ENCODE measurements around the gene ARMC7.

DNA sequence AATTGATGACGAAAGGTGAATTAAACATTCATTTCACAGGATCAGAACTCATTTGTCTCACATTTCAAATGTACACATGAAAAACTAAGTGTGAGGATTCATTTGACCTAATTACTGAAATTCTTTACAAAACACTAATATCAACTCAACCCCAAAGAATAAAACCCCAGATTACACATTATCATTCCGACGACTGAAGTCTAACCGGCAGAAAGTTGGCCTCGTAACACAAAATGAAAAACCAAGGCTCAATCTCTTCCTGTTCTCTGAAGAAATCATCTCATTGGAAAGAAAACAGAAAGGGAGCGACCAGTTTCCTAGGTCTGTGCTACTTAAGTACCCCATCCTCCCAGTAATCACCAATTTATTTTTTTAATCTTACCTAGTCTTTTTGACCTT is 42.8 kb downstream of the ARMC7 start:
- no peak for TF ChIP-seq EZH2 (IDR thresholded peaks at IDR 0.05)
- TF ChIP-seq EGR1 (IDR thresholded peaks at IDR 0.05; ENCODE audit: low read depth): no peak
- TF ChIP-seq CEBPB (IDR thresholded peaks at IDR 0.05; ENCODE audit: low read depth): no peak
- TF ChIP-seq, protein P1, sequence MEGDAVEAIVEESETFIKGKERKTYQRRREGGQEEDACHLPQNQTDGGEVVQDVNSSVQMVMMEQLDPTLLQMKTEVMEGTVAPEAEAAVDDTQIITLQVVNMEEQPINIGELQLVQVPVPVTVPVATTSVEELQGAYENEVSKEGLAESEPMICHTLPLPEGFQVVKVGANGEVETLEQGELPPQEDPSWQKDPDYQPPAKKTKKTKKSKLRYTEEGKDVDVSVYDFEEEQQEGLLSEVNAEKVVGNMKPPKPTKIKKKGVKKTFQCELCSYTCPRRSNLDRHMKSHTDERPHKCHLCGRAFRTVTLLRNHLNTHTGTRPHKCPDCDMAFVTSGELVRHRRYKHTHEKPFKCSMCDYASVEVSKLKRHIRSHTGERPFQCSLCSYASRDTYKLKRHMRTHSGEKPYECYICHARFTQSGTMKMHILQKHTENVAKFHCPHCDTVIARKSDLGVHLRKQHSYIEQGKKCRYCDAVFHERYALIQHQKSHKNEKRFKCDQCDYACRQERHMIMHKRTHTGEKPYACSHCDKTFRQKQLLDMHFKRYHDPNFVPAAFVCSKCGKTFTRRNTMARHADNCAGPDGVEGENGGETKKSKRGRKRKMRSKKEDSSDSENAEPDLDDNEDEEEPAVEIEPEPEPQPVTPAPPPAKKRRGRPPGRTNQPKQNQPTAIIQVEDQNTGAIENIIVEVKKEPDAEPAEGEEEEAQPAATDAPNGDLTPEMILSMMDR (IDR thresholded peaks at IDR 0.05 in 2 of 3, conservative IDR thresholded peaks at IDR 0.05 in 1 of 3; ENCODE audit: borderline replicate concordance in 1 of 3, insufficient read depth in 1 of 3, low read depth in 2 of 3, low read length in 2 of 3): no peak
- no peak for TF ChIP-seq POLR2A (IDR thresholded peaks at IDR 0.05; ENCODE audit: borderline replicate concordance, extremely low read depth, insufficient read depth, insufficient read length)
- TF ChIP-seq EZH2phosphoT487 (IDR thresholded peaks at IDR 0.05; ENCODE audit: borderline replicate concordance): no peak
- no peak for TF ChIP-seq SRF (IDR thresholded peaks at IDR 0.05; ENCODE audit: low read depth)
- no peak for TF ChIP-seq YY1 (IDR thresholded peaks at IDR 0.05; ENCODE audit: extremely low read depth, insufficient replicate concordance, low read depth, low read length)
- TF ChIP-seq TCF7L2 (IDR thresholded peaks at IDR 0.05; ENCODE audit: borderline replicate concordance, extremely low read depth, insufficient read depth, insufficient read length): no peak
- no peak for TF ChIP-seq CBX3 (IDR thresholded peaks at IDR 0.05; ENCODE audit: low read depth)
- TF ChIP-seq ZNF274 (IDR thresholded peaks at IDR 0.05; ENCODE audit: low read depth, low read length): no peak
- no peak for TF ChIP-seq MAX (IDR thresholded peaks at IDR 0.05)
- TF ChIP-seq SIN3A (IDR thresholded peaks at IDR 0.05; ENCODE audit: low read depth): no peak
- no peak for TF ChIP-seq REST (IDR thresholded peaks at IDR 0.05; ENCODE audit: low read depth)

All from HCT116 (cell line).